ENCODE data around the gene RHOF.

DNA sequence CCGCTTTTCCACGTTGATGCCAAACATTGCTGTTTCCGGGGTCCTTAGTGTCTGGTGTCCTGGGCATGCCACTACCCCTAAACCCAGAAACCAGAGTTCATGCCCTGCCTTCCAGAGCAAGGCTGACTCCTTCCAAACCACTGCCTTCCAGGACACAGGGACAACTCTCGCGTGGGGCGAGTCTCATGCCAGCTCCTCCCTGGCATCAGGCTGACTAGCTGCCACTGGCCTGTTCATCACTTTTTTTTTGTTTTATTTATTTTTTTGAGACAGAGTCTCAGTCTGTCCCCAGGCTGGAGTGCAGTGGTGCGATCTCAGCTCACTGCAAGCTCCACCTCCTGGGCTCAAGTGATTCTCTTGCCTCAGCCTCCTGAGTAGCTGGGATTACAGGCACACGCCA is 15.1 kb upstream of the RHOF start:
- TF ChIP-seq CTCF (IDR thresholded peaks at IDR 0.05) (no peak), POLR2A (IDR thresholded peaks at IDR 0.05) (no peak)

Measured in esophagus squamous epithelium (tissue), 4 donors.